T-helper 2 cell treated with Interferon-gamma antibody and Interleukin-4, amounts not matched to agents 100 ng/mL and 5 ng/mL, for 36 hours (primary cell): ENCODE measurements around the gene NKAIN4. TPM values are rescaled to one million over a fixed set of nuclear protein-coding genes. Genes with fewer than 3 reads are reported as not detected.

Experiments used
- intact Hi-C: fragments of 100-400 bp; cut with micrococcal nuclease; formaldehyde crosslinking; loops from one replicate; pipeline ENCODE4 v1.15.1; 2023
- total RNA-seq: library from RNA; stranded (reverse); gene quantifications from 2 replicates; pipeline ENCODE4 v1.2.3, GENCODE V29; 2022

Gene NKAIN4
- total RNA-seq, 1 donor from 2014 or later = not detected

DNA sequence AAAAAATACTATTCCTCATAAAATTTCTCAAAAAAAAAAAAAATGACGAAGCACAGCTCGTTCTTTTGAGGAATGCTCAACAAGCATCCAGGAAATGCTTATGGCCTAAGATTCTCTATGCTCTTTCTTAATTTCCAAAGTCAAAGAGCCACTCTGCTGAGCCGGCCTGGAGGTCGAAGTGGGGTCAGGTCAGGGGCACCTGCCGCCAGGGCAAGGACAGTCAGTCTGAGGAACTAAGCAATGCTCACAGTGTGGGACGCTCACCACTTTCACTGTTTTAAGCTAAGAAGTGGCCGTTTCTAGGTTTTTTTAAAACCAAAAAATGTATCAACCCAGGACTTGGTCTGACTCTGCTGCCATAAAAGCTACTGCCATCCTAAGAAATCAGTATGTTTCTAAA lies 55.7 kb downstream of the NKAIN4 start:
- intact Hi-C loops = no loop called here

DNA sequence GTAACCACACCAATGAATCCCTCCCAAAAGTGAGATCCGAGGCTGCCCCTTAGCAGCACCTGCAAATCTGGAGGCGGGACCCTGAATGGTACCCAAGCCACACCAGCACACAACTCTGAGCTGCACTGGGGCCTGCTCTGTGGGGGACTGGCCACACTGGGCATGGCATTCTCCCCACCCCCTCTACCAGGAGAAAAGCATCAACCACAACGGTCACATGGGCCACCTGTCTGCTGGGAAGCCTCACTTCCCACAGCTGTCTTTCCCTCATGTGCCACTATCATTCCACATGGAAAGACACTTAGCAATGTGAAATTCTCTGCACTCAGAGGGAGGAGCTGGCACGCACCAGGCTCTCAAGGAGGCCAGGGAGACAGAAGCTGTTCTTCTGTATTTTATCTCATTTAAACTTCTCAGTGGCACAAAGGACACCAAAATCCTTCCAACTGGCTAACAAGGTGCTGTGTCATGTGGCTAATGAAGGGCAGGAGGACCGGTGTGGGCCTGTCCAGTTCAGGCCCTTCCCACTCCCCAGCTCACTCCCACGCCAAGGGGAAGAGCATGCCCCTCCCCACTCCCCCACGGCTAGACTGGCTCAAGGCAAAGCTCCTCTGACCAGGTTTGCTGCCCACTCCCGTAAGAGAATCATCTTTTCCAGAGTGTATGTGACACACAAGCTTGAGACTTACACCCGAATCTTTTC lies 57.3 kb downstream of the NKAIN4 start:
- intact Hi-C loops = no loop called here

DNA sequence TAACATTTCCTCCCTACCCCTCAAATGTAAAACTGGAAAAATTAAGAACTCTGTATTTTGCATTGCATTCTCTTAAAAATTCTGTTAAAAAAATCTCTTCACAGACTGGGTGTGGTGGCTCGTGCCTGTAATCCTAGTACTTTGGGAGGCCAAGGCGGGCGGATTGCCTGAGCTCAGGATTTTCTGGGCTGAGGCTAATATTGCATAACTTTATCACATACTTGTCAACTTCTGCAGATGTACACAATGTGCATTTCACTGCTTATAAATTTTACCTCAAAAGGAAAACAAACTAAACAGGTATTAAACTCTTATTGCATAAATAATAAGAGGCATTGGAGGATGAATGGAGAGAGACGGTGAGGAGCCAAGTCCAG lies 59.5 kb downstream of the NKAIN4 start:
- intact Hi-C loops = no loop called here

DNA sequence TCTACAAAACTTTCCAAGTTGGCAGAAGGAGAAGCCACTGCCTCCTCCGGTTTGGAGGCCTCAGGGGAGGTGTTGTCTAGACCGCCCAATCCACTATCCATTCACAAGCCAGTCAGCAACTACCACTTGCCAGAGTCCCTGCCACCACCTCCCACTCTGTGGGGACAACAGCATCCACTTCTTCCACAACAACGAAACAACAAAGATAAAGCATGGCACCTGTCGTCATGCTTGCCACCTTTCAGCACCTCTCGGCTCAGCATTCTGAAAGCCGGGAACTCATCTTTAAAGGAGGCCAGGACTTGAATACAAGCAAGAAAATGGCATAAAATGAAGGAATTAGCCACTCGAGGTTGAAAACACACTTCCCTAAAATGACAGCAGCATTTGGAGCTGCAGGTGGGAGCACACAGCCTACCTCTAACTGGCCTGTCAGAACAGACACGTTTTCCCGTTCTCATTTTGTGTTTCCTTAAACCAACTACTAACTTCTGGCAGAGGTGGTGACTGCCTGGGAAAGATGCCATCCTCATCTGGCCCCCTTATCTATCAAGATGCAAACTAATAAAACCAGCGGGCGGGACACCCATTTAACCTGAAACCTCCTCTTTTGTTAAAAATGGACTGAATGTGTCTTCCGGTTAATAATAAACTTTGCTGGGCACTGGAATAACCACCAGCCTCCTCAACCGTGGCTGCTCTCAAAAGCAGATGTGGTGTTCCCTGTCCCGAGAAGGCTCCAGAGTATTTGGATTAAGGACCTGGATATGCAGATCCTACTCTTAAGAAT lies 60.1 kb downstream of the NKAIN4 start:
- intact Hi-C loops = no loop called here

DNA sequence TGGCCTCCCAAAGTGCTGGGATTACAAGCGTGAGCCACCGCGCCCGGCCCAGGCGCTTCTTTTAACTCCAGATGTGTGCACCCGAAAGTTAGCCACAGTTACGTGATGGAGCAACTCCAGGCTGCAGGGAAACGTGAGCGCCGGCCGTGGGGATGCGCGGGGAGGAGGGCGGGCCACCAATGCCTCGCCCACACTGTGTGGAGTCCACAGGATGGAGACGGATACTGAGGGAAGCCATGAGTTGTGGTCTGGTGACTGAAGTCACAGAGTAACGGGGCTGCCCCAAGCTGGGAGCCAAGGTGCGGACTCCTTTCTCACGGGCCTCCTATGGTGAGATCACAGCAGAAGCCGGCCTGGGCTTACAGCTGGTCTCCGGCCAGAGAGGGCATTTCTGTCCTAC lies 61.5 kb downstream of the NKAIN4 start:
- intact Hi-C loops = no loop called here

DNA sequence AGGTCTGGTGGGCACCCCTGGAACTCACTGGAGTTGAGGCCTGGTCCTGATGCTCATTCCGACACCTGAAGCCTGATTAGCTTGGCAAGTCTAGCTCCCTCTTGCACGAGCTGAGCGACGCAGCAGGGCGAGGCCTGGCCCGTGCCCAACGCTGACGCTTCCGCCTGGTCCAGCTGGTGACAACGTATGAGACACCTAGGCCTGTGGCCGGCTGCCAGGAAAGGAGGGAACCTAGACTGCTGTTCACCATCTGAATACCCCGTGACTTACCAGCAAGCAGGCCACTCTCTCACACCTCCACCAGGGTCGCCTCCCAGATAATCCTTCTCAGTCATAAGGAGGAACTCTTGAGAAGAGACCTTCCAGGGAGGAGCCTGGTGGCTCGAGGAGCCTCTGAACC lies 62.9 kb downstream of the NKAIN4 start:
- intact Hi-C loops = no loop called here

DNA sequence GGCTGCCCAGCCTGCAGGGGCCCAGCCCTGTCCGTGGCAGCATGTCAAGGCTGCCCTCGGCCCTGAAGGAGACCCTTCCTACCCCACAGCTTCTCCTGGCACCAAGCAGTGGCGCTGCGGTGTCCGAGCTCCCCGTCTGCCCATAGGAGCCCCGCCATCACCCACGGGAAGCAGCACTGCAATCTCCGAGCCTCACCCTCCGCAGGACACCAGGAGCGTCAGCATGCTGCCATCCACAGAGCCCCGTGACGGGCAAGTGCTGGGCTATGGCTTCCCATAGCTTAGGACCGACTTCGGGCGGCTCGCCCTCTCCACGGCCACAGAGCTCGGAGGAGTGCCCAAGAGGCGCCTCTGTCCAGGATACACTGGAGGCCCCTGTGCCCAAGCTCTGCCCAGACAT lies 63.4 kb downstream of the NKAIN4 start:
- intact Hi-C loops = no loop called here

Other genes with a start within 250 kb of the NKAIN4 start
- gene BHLHE23, start 247.5 kb downstream of the NKAIN4 start, total RNA-seq = not detected in 2 replicates
- gene YTHDF1, start 38.3 kb downstream of the NKAIN4 start, total RNA-seq = 42.4 and 42.6 TPM in 2 replicates
- not detected in 2 replicates for gene BIRC7, start 18.6 kb downstream of the NKAIN4 start, total RNA-seq
- 84.0 and 84.9 TPM in 2 replicates for gene ARFGAP1, start 18.4 kb upstream of the NKAIN4 start, total RNA-seq
- gene COL20A1, start 38.7 kb upstream of the NKAIN4 start, total RNA-seq = not detected in 2 replicates
- not detected in 2 replicates for gene CHRNA4, start 106.9 kb upstream of the NKAIN4 start, total RNA-seq
- gene KCNQ2, start 218.2 kb upstream of the NKAIN4 start, total RNA-seq = 0.05 and 0.11 TPM in 2 replicates
- gene EEF1A2, start 244.6 kb upstream of the NKAIN4 start, total RNA-seq = 0.45 and 0.55 TPM in 2 replicates